ENCODE measurements around the gene DIP2A. TPM values are rescaled to one million over a fixed set of nuclear protein-coding genes. Genes with fewer than 3 reads are reported as not detected.

The DIP2A gene
- total and polyA plus RNA-seq, 2 experiments from 2014 or later = 18.5 to 36.3 TPM

GRCh38 chr21:46564391-46564790, 105.7 kb downstream of the DIP2A start (continued):
- TF ChIP-seq ZNF114 (CRISPR knock-in tag; IDR thresholded peaks at IDR 0.05) = no peak
- no peak for TF ChIP-seq CTCF (conservative IDR thresholded peaks at IDR 0.05; ENCODE audit: low read depth in 2 of 2)
- TF ChIP-seq EZH2 (IDR thresholded peaks at IDR 0.05; ENCODE audit: low read depth, unreplicated experiment) = no peak
- no peak for TF ChIP-seq ETS1 (IDR thresholded peaks at IDR 0.05)
- no peak for TF ChIP-seq STAT1 (IDR thresholded peaks at IDR 0.05; ENCODE audit: unreplicated experiment)

DNA sequence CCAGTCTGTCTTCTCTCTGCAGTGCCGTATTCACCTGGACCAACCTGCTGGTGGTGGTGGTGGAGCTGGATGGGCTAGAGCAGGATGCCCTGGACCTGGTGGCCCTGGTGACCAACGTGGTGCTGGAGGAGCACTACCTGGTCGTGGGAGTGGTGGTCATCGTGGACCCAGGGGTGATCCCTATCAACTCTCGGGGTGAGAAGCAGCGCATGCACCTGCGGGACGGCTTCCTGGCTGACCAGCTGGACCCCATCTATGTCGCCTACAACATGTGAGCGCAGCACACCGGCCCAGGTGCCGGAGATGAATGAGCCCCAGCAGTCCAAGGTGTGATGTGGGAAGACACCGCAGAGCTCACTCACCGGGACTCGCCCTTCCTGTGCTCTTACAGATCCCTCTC, 108.7 kb downstream of the DIP2A start:
- Histone ChIP-seq H3K27ac (ENCODE audit: low read depth) (no peak overlapping the region), H4K20me1 (replicated peaks; ENCODE audit: insufficient read depth) (no peaks in the 10 kb centered on the region; the same call in 1 of the 2 replicates), H3K9me2 (ENCODE audit: insufficient read depth) (no peaks in the 10 kb centered on the region), H3K4me1 (ENCODE audit: insufficient read depth) (no peaks in the 10 kb centered on the region), H3K4me2 (no peak overlapping the region), H3K4me3 (no peak overlapping the region), H3K27me3 (ENCODE audit: insufficient read depth) (no peaks in the 10 kb centered on the region), H2AFZ (no peak overlapping the region), H3K79me2 (replicated peaks; ENCODE audit: insufficient read depth) (no peaks in the 10 kb centered on the region), H3F3A (replicated peaks; ENCODE audit: low read depth) (no peaks in the 10 kb centered on the region), H3K36me3 (ENCODE audit: insufficient read depth) (no peaks in the 10 kb centered on the region; the same call in none of the 2 replicates)
- Mint-ChIP-seq H3K4me1 (no peaks in the 10 kb centered on the region), H3K4me3 (no peak overlapping the region), H3K36me3 (ENCODE audit: low read depth) (peaks cover 38% of the 10 kb centered on the region), H3K9me3 (no peaks in the 10 kb centered on the region), H3K27me3 (ENCODE audit: insufficient read depth, low read depth, poor library complexity) (peaks cover 5% of the 10 kb centered on the region), H3K27ac (no peak overlapping the region)
- TF ChIP-seq POLR2AphosphoS5 (IDR thresholded peaks at IDR 0.05; ENCODE audit: low read depth) (no peak), JUNB (IDR thresholded peaks at IDR 0.05; ENCODE audit: unreplicated experiment) (no peak), ETS1 (IDR thresholded peaks at IDR 0.05) (no peak), CREB1 (CRISPR knock-in tag; IDR thresholded peaks at IDR 0.05; ENCODE audit: low read depth) (no peak), ZNF331 (CRISPR knock-in tag; IDR thresholded peaks at IDR 0.05; ENCODE audit: low read depth) (no peak), ZNF114 (CRISPR knock-in tag; IDR thresholded peaks at IDR 0.05) (no peak), NANOG (IDR thresholded peaks at IDR 0.05; ENCODE audit: borderline replicate concordance) (no peak), EZH2 (IDR thresholded peaks at IDR 0.05; ENCODE audit: low read depth, unreplicated experiment) (no peak)
- TF ChIP-seq, protein P1, sequence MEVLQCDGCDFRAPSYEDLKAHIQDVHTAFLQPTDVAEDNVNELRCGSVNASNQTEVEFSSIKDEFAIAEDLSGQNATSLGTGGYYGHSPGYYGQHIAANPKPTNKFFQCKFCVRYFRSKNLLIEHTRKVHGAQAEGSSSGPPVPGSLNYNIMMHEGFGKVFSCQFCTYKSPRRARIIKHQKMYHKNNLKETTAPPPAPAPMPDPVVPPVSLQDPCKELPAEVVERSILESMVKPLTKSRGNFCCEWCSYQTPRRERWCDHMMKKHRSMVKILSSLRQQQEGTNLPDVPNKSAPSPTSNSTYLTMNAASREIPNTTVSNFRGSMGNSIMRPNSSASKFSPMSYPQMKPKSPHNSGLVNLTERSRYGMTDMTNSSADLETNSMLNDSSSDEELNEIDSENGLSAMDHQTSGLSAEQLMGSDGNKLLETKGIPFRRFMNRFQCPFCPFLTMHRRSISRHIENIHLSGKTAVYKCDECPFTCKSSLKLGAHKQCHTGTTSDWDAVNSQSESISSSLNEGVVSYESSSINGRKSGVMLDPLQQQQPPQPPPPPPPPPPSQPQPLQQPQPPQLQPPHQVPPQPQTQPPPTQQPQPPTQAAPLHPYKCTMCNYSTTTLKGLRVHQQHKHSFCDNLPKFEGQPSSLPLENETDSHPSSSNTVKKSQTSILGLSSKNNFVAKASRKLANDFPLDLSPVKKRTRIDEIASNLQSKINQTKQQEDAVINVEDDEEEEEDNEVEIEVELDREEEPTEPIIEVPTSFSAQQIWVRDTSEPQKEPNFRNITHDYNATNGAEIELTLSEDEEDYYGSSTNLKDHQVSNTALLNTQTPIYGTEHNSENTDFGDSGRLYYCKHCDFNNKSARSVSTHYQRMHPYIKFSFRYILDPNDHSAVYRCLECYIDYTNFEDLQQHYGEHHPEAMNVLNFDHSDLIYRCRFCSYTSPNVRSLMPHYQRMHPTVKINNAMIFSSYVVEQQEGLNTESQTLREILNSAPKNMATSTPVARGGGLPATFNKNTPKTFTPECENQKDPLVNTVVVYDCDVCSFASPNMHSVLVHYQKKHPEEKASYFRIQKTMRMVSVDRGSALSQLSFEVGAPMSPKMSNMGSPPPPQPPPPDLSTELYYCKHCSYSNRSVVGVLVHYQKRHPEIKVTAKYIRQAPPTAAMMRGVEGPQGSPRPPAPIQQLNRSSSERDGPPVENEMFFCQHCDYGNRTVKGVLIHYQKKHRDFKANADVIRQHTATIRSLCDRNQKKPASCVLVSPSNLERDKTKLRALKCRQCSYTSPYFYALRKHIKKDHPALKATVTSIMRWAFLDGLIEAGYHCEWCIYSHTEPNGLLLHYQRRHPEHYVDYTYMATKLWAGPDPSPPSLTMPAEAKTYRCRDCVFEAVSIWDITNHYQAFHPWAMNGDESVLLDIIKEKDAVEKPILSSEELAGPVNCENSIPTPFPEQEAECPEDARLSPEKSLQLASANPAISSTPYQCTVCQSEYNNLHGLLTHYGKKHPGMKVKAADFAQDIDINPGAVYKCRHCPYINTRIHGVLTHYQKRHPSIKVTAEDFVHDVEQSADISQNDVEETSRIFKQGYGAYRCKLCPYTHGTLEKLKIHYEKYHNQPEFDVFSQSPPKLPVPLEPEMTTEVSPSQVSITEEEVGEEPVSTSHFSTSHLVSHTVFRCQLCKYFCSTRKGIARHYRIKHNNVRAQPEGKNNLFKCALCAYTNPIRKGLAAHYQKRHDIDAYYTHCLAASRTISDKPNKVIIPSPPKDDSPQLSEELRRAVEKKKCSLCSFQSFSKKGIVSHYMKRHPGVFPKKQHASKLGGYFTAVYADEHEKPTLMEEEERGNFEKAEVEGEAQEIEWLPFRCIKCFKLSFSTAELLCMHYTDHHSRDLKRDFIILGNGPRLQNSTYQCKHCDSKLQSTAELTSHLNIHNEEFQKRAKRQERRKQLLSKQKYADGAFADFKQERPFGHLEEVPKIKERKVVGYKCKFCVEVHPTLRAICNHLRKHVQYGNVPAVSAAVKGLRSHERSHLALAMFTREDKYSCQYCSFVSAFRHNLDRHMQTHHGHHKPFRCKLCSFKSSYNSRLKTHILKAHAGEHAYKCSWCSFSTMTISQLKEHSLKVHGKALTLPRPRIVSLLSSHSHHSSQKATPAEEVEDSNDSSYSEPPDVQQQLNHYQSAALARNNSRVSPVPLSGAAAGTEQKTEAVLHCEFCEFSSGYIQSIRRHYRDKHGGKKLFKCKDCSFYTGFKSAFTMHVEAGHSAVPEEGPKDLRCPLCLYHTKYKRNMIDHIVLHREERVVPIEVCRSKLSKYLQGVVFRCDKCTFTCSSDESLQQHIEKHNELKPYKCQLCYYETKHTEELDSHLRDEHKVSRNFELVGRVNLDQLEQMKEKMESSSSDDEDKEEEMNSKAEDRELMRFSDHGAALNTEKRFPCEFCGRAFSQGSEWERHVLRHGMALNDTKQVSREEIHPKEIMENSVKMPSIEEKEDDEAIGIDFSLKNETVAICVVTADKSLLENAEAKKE (CRISPR knock-in tag; IDR thresholded peaks at IDR 0.05) = no peak
- DNase-seq (ENCODE audit: low spot score) (no peak), ATAC-seq (no peak)

Measured in GM23338 (cell line).